Nephron progenitor cell (in vitro differentiated cells): ENCODE measurements around the gene GSTM2.

Source experiments
- DNase-seq: peaks from one replicate; pipeline ENCODE4 v3.0.0; 2021
- H3K27ac Mint-ChIP-seq: 2 replicates; pipeline ENCODE4 v1.8.0; 2021; ENCODE audit warnings: mild to moderate bottlenecking, moderate library complexity, mixed read lengths
- H3K27me3 Mint-ChIP-seq: 2 replicates; pipeline ENCODE4 v1.8.0; 2021; ENCODE audit warnings: mild to moderate bottlenecking, low read depth, mixed read lengths; ENCODE audit not compliant: poor library complexity
- H3K36me3 Mint-ChIP-seq: 2 replicates; pipeline ENCODE4 v1.8.0; 2021; ENCODE audit warnings: low read depth, mixed read lengths
- H3K4me1 Mint-ChIP-seq: 2 replicates; pipeline ENCODE4 v1.8.0; 2021; ENCODE audit warnings: mixed read lengths
- H3K4me3 Mint-ChIP-seq: 2 replicates; pipeline ENCODE4 v1.8.0; 2021; ENCODE audit warnings: mild to moderate bottlenecking, moderate library complexity, mixed read lengths
- H3K9me3 Mint-ChIP-seq: 2 replicates; pipeline ENCODE4 v1.8.0; 2021; ENCODE audit warnings: mild to moderate bottlenecking, moderate library complexity, mixed read lengths
- TF ChIP-seq, protein P1 (sequence below): fragments of 200-600 bp; sonication (generic); IDR thresholded peaks from 2 replicates; pipeline ENCODE4 v1.5.0; 2021; ENCODE audit warnings: antibody characterized with exemption

The GSTM2 gene

GRCh38 chr1:109653306-109653705, 14.6 kb upstream of the GSTM2 start:
- H3K36me3 Mint-ChIP-seq = no peaks in the 10 kb centered on the region
- DNase-seq = no peak
- H3K9me3 Mint-ChIP-seq = peaks cover 5% of the 10 kb centered on the region
- H3K4me3 Mint-ChIP-seq = peak overlapping the region; percentile 56
- peaks cover 49% of the 10 kb centered on the region for H3K27me3 Mint-ChIP-seq
- TF ChIP-seq, protein P1, sequence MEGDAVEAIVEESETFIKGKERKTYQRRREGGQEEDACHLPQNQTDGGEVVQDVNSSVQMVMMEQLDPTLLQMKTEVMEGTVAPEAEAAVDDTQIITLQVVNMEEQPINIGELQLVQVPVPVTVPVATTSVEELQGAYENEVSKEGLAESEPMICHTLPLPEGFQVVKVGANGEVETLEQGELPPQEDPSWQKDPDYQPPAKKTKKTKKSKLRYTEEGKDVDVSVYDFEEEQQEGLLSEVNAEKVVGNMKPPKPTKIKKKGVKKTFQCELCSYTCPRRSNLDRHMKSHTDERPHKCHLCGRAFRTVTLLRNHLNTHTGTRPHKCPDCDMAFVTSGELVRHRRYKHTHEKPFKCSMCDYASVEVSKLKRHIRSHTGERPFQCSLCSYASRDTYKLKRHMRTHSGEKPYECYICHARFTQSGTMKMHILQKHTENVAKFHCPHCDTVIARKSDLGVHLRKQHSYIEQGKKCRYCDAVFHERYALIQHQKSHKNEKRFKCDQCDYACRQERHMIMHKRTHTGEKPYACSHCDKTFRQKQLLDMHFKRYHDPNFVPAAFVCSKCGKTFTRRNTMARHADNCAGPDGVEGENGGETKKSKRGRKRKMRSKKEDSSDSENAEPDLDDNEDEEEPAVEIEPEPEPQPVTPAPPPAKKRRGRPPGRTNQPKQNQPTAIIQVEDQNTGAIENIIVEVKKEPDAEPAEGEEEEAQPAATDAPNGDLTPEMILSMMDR = no peak
- no peak overlapping the region for H3K27ac Mint-ChIP-seq
- peaks cover 48% of the 10 kb centered on the region for H3K4me1 Mint-ChIP-seq

DNA sequence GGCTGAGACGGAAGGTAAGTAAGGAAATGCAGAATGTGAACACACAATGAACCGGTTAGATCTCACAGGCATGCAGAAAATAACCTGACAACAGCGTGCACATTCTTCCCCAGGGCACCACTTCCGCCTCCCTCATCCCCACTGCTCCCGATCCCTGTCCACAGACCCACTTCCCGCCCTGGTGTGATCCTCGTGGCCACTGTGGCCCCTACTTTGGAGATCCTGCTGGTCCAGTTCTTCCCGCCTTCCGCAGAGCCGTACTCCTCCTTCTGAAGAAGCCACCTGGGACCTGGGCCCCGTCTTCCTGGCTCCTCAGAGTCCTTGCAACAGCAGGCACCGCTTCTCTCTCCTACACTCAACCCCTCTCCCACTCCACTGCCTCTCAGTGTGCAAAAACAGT, 13.3 kb upstream of the GSTM2 start:
- H3K27ac Mint-ChIP-seq = no peak overlapping the region
- no peaks in the 10 kb centered on the region for H3K9me3 Mint-ChIP-seq
- peaks cover 49% of the 10 kb centered on the region for H3K27me3 Mint-ChIP-seq
- no peak for DNase-seq
- TF ChIP-seq, protein P1 = no peak
- H3K36me3 Mint-ChIP-seq = peaks cover 4% of the 10 kb centered on the region
- H3K4me3 Mint-ChIP-seq = peak overlapping the region; percentile 91
- H3K4me1 Mint-ChIP-seq = peaks cover 60% of the 10 kb centered on the region

GRCh38 chr1:109655615-109656519, 12.0 kb upstream of the GSTM2 start, which contains the start of gene GSTM4:
TSS of gene GSTM4 (plus strand) at chr1:109656099. CDS start at chr1:109656390, 291 bp downstream.
- H3K9me3 Mint-ChIP-seq = no peaks in the 10 kb centered on the region
- no peak within 1 kb of the TSS for H3K27ac Mint-ChIP-seq

GRCh38 chr1:109657395-109657794, 10.5 kb upstream of the GSTM2 start:
- no peak for DNase-seq
- peaks cover 8% of the 10 kb centered on the region for H3K36me3 Mint-ChIP-seq
- H3K4me3 Mint-ChIP-seq = peak overlapping the region; percentile 60
- peaks cover 88% of the 10 kb centered on the region for H3K4me1 Mint-ChIP-seq
- TF ChIP-seq, protein P1 = no peak
- peaks cover 25% of the 10 kb centered on the region for H3K27me3 Mint-ChIP-seq
- H3K27ac Mint-ChIP-seq = no peak overlapping the region
- H3K9me3 Mint-ChIP-seq = no peaks in the 10 kb centered on the region

More at GRCh38 chr1:109655615-109656519, 12.0 kb upstream of the GSTM2 start, which contains the start of gene GSTM4:
- Mint-ChIP-seq H3K4me3 (peak within 1 kb of the TSS; percentile 91), H3K36me3 (peaks cover 4% of the 10 kb centered on the region), H3K4me1 (peaks cover 73% of the 10 kb centered on the region), H3K27me3 (peaks cover 41% of the 10 kb centered on the region)
- peak; percentile 91 for DNase-seq
- TF ChIP-seq, protein P1 = no peak

DNA sequence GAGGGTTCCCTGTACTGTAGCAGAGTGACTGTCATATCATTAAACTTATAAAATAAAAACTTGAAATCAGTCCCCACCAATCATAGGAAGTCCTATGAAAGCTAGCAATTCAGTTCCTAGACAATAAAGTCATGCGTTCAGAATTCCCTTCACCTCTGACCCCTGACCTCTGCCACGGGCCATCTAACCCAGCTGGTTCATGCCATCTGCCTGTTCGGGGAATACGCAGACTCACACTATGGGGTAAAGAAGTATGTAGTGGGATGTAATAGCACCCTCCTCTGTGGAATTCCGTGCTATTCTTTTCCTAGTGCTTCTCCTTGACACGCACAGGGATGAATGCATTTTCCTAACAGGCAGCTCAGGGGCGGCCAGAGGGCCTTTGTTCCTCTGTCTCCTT, 9.9 kb upstream of the GSTM2 start:
- no peak overlapping the region for H3K27ac Mint-ChIP-seq
- DNase-seq = peak; percentile 31
- H3K27me3 Mint-ChIP-seq = peaks cover 22% of the 10 kb centered on the region
- H3K36me3 Mint-ChIP-seq = peaks cover 8% of the 10 kb centered on the region
- no peaks in the 10 kb centered on the region for H3K9me3 Mint-ChIP-seq
- H3K4me1 Mint-ChIP-seq = peaks cover 91% of the 10 kb centered on the region
- TF ChIP-seq, protein P1 = no peak
- peak overlapping the region; percentile 60 for H3K4me3 Mint-ChIP-seq
